Neural progenitor cell (in vitro differentiated cells): ENCODE results near the gene CRELD1. TPM values are rescaled to one million over a fixed set of nuclear protein-coding genes. Genes with fewer than 3 reads are reported as not detected.
A peak's percentile ranks its signal among the peaks of the same experiment; 100 is the strongest.
"Not testable (repeated sequence)": the region's sequence is repeated elsewhere in the genome, so short reads cannot be mapped to it uniquely, and the experiment has no call there.

Experiments
- DNase-seq: peaks from one replicate; pipeline ENCODE4 v3.0.0-alpha.2; 2016; ENCODE audit warnings: low spot score
- H2AFZ ChIP-seq: fragments of 200-600 bp; sonication (generic); replicated peaks from 2 replicates; pipeline ENCODE4 v1.6.1; 2016; ENCODE audit warnings: antibody characterized with exemption
- H3F3A ChIP-seq: fragments of 200-600 bp; sonication (generic); 2 replicates; pipeline ENCODE4 v1.6.1; 2016; ENCODE audit warnings: antibody characterized with exemption, low read depth
- H3K27ac ChIP-seq: fragments of 200-600 bp; sonication (generic); 2 replicates; pipeline ENCODE4 v1.5.1; 2016; ENCODE audit warnings: mild to moderate bottlenecking
- H3K27me3 ChIP-seq: fragments of 200-600 bp; sonication (generic); 2 replicates; pipeline ENCODE4 v1.6.1; 2016; ENCODE audit warnings: mild to moderate bottlenecking, moderate library complexity
- H3K36me3 ChIP-seq: fragments of 200-600 bp; sonication (generic); 2 replicates; pipeline ENCODE4 v1.5.1; 2016
- H3K4me1 ChIP-seq: fragments of 200-600 bp; sonication (generic); 2 replicates; pipeline ENCODE4 v1.6.1; 2016; ENCODE audit warnings: mixed run types
- H3K4me2 ChIP-seq: fragments of 200-600 bp; sonication (generic); 2 replicates; pipeline ENCODE4 v1.6.1; 2016
- H3K4me3 ChIP-seq: fragments of 200-600 bp; sonication (generic); 2 replicates; pipeline ENCODE4 v1.5.1; 2016
- H3K79me2 ChIP-seq: fragments of 200-600 bp; sonication (generic); 2 replicates; pipeline ENCODE4 v1.6.1; 2016; ENCODE audit warnings: low read depth
- H3K9ac ChIP-seq: fragments of 200-600 bp; sonication (generic); 2 replicates; pipeline ENCODE4 v1.6.1; 2016
- H3K9me3 ChIP-seq: fragments of 200-600 bp; sonication (generic); 2 replicates; pipeline ENCODE4 v1.5.1; 2016; ENCODE audit warnings: low read depth
- H4K20me1 ChIP-seq: fragments of 200-600 bp; sonication (generic); 2 replicates; pipeline ENCODE4 v1.6.1; 2016; ENCODE audit warnings: low read depth
- H3K27ac Mint-ChIP-seq: 3 replicates; pipeline ENCODE4 v1.8.0; 2021; ENCODE audit warnings: mixed read lengths
- H3K27me3 Mint-ChIP-seq: 2 replicates; pipeline ENCODE4 v1.8.0; 2022; ENCODE audit warnings: low read depth, mild to moderate bottlenecking, inconsistent platforms, moderate library complexity, mixed read lengths; ENCODE audit not compliant: insufficient read depth
- H3K36me3 Mint-ChIP-seq: 3 replicates; pipeline ENCODE4 v1.8.0; 2021; ENCODE audit warnings: mixed read lengths
- H3K4me1 Mint-ChIP-seq: 3 replicates; pipeline ENCODE4 v1.8.0; 2021; ENCODE audit warnings: mixed read lengths
- H3K4me3 Mint-ChIP-seq: 3 replicates; pipeline ENCODE4 v1.8.0; 2021; ENCODE audit warnings: mild to moderate bottlenecking, moderate library complexity, mixed read lengths
- H3K9me3 Mint-ChIP-seq: 3 replicates; pipeline ENCODE4 v1.8.0; 2020; ENCODE audit warnings: mixed read lengths
- CTCF ChIP-seq: fragments of 200-600 bp; sonication (generic); IDR thresholded peaks from 2 replicates; pipeline ENCODE4 v1.5.1; 2017; ENCODE audit warnings: antibody characterized with exemption, mild to moderate bottlenecking
- EZH2 ChIP-seq: fragments of 200-600 bp; sonication (generic); IDR thresholded peaks from 2 replicates; pipeline ENCODE4 v1.6.1; 2017; ENCODE audit warnings: antibody characterized with exemption, mild to moderate bottlenecking, moderate library complexity
- EZH2phosphoT487 ChIP-seq: fragments of 200-600 bp; sonication (generic); IDR thresholded peaks from 2 replicates; pipeline ENCODE4 v1.6.1; 2017; ENCODE audit warnings: antibody characterized with exemption
- total RNA-seq: library from RNA; depleted of rRNA; stranded (reverse); fragments of >200 nt; gene quantifications from 2 replicates; pipeline ENCODE4 v1.2.3, GENCODE V29; 2015; ENCODE audit warnings: low replicate concordance

Gene CRELD1
- total RNA-seq, 1 donor from 2014 or later, result 14.1 TPM

GRCh38 chr3:9897408-9898372 is 35.9 kb upstream of the CRELD1 start:
- Histone ChIP-seq H3K4me1 (no peaks in the 10 kb centered on the region), H3F3A (peaks cover 10% of the 10 kb centered on the region), H3K9ac (no peak overlapping the region), H4K20me1 (peaks cover 11% of the 10 kb centered on the region), H2AFZ (no peak overlapping the region), H3K27me3 (no peaks in the 10 kb centered on the region), H3K36me3 (no peaks in the 10 kb centered on the region), H3K27ac (no peak overlapping the region), H3K9me3 (no peaks in the 10 kb centered on the region), H3K4me3 (no peak overlapping the region), H3K79me2 (peaks cover 16% of the 10 kb centered on the region), H3K4me2 (no peak overlapping the region)
- DNase-seq, result no peak
- Mint-ChIP-seq H3K4me1 (peaks cover 2% of the 10 kb centered on the region), H3K27me3 (no peaks in the 10 kb centered on the region), H3K27ac (peak overlapping the region; percentile 30), H3K4me3 (no peak overlapping the region), H3K9me3 (no peaks in the 10 kb centered on the region), H3K36me3 (peaks cover 19% of the 10 kb centered on the region)
- TF ChIP-seq EZH2phosphoT487 (no peak), CTCF (no peak), EZH2 (no peak)

- Mint-ChIP-seq H3K4me1 (peaks cover 9% of the 10 kb centered on the region), H3K9me3 (no peaks in the 10 kb centered on the region), H3K27ac (no peak overlapping the region), H3K27me3 (no peaks in the 10 kb centered on the region), H3K4me3 (peak overlapping the region; percentile 27), H3K36me3 (peaks cover 12% of the 10 kb centered on the region)
- no peaks in the 10 kb centered on the region for H3K36me3 ChIP-seq
- H3K4me1 ChIP-seq, result no peaks in the 10 kb centered on the region
- peaks cover 6% of the 10 kb centered on the region for H3K79me2 ChIP-seq
- H3K27me3 ChIP-seq, result no peaks in the 10 kb centered on the region
- no peak overlapping the region for H3K9ac ChIP-seq
- H4K20me1 ChIP-seq, result peaks cover 3% of the 10 kb centered on the region
- H3F3A ChIP-seq, result peaks cover 10% of the 10 kb centered on the region
- no peak overlapping the region for H3K27ac ChIP-seq
- H3K4me2 ChIP-seq, result no peak overlapping the region
- H2AFZ ChIP-seq, result no peak overlapping the region
- H3K4me3 ChIP-seq, result no peak overlapping the region
- no peak for DNase-seq
- H3K9me3 ChIP-seq, result no peaks in the 10 kb centered on the region
- no peak for TF ChIP-seq EZH2
- no peak for TF ChIP-seq CTCF
- no peak for TF ChIP-seq EZH2phosphoT487
These were observed 35.0 kb upstream of the CRELD1 start for GRCh38 chr3:9898467-9899241.

- TF ChIP-seq CTCF, result no peak
- no peak overlapping the region for H3K4me2 ChIP-seq
- no peaks in the 10 kb centered on the region for H3K27me3 ChIP-seq
- Mint-ChIP-seq H3K4me3 (no peak overlapping the region), H3K27ac (no peak overlapping the region), H3K9me3 (no peaks in the 10 kb centered on the region), H3K36me3 (peaks cover 6% of the 10 kb centered on the region), H3K27me3 (no peaks in the 10 kb centered on the region), H3K4me1 (peaks cover 9% of the 10 kb centered on the region)
- H3K27ac ChIP-seq, result no peak overlapping the region
- DNase-seq, result no peak
- no peaks in the 10 kb centered on the region for H4K20me1 ChIP-seq
- no peaks in the 10 kb centered on the region for H3K36me3 ChIP-seq
- no peak overlapping the region for H3K9ac ChIP-seq
- H3K4me1 ChIP-seq, result no peaks in the 10 kb centered on the region
- H3K9me3 ChIP-seq, result no peaks in the 10 kb centered on the region
- no peak overlapping the region for H2AFZ ChIP-seq
- no peaks in the 10 kb centered on the region for H3K79me2 ChIP-seq
- H3F3A ChIP-seq, result peaks cover 7% of the 10 kb centered on the region
- H3K4me3 ChIP-seq, result no peak overlapping the region
These were observed 34.3 kb upstream of the CRELD1 start for GRCh38 chr3:9899289-9899791.

- H3K9me3 ChIP-seq, H2AFZ ChIP-seq, H3K36me3 Mint-ChIP-seq, DNase-seq, H3K4me3 Mint-ChIP-seq, H3K27me3 Mint-ChIP-seq, H3K79me2 ChIP-seq, H4K20me1 ChIP-seq, H3K4me3 ChIP-seq, H3K4me2 ChIP-seq, H3K27ac Mint-ChIP-seq, H3K36me3 ChIP-seq, H3K9ac ChIP-seq, H3K4me1 Mint-ChIP-seq, H3K27ac ChIP-seq, H3K4me1 ChIP-seq, H3F3A ChIP-seq, H3K9me3 Mint-ChIP-seq, H3K27me3 ChIP-seq: not testable (repeated sequence)
These were observed 32.6 kb upstream of the CRELD1 start for GRCh38 chr3:9900965-9901415.
